GM18951 (cell line): ENCODE results near the gene MORN2.

Experiments
- POLR2A ChIP-seq: IDR thresholded peaks from 4 replicates; pipeline ENCODE4 v1.6.1; 2011; ENCODE audit warnings: mild to moderate bottlenecking; ENCODE audit not compliant: insufficient read length, insufficient read depth; ENCODE audit errors: extremely low read depth
- in situ Hi-C: fragments of 300-500 bp; cut with MboI; formaldehyde crosslinking; loops from one replicate; pipeline ENCODE4 v1.12.0; 2022; ENCODE audit warnings: low sequenced_read_pairs, mixed read lengths, inconsistent platforms; ENCODE audit not compliant: unreplicated experiment

Gene MORN2

GRCh38 chr2:38873763-38874162, 2.0 kb upstream of the MORN2 start:
- TF ChIP-seq POLR2A, result no peak
- in situ Hi-C loops, result no loop called here

- no peak for TF ChIP-seq POLR2A
- in situ Hi-C loops, result no loop called here
Measured at GRCh38 chr2:38875227-38875575, 575 bp upstream of the MORN2 start.

DNA sequence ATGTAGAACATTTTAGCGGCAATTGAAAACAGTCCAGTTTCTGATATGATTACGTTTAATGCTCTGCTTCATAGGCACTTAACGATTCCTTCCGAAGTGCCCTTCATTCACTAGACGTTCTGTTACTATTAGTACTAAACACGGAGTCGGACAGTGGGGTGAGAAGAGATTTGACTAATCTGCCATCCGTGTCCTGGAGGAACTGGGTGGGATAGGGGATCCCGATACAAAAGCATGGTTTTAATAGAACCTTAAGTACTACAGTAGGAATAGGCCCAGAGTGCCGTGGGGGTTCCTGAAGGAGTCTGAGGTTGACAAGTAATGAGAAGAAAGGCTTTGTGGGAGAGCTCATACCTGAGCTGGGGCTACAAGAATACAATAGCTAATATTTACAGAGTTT, 631 bp downstream of the MORN2 start:
- in situ Hi-C loops, result no loop called here
- TF ChIP-seq POLR2A, result no peak

GRCh38 chr2:38886063-38886462, 10.3 kb downstream of the MORN2 start:
- no peak for TF ChIP-seq POLR2A
- in situ Hi-C loops, result no loop called here

DNA sequence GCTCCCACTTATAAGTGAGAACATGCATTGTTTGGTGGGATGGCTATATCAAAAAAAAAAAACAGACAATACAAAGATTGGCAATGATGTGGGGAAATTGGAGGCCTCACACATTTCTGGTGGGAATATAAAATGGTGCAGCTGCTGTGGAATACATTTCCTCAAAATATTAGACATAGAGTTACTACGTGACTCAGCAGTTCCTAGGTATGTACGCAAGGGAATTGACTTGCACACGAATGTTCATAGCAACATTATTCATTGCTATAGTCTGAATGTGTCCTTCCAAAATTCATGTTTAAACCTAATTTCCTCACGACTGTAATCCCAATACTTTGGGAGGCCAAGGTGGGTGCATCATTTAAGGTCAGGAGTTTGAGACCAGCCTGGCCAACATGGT, 11.6 kb downstream of the MORN2 start:
- in situ Hi-C loops, result no loop called here
- TF ChIP-seq POLR2A, result no peak

DNA sequence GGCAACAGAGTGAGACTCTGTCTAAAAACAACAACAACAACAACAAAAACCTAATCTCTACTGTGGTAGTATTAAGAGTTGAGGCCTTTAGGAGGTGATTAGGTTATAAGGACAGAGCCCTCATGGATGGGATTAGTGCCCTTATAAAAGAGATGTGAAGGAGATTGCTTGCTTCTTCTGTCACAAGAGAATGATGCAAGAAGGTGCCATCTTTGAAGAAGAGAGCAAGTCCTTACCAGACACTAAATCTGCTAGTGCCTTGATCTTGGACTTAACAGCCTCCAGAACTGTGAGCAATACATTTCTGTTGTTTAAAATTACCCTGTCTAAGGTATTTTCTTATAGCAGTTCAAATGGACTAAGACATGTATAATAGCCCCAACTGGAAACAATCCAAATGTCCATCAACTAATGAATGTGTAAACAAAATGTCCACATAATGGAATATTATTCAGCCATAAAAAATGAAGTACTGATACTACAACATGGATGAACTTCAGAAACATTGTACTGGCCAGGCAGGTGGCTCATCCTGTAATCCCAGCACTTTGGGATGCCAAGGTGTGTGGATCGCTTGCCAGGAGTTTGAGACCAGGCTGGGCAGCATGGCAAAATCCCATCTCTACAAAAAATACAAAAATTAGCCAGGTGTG, 12.3 kb downstream of the MORN2 start:
- no peak for TF ChIP-seq POLR2A
- in situ Hi-C loops, result no loop called here

DNA sequence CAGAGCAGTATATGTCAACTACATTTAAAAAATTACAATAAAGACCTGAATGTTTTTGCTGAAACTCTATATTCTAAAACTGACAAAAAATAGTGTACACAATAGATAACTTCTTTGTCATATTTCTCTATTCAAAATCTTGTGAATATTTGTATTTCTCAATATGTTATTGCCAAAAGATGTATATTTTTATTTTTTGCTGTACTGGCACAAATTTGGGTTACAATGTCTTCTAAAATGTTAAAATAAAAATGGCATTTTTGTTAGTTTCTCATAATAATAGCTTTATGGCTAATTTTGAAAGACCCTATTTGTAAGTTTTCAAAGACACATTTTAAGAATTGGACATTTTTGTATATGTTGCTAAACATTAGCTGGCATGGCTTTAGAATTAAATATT, 13.3 kb downstream of the MORN2 start:
- no peak for TF ChIP-seq POLR2A
- in situ Hi-C loops, result no loop called here

DNA sequence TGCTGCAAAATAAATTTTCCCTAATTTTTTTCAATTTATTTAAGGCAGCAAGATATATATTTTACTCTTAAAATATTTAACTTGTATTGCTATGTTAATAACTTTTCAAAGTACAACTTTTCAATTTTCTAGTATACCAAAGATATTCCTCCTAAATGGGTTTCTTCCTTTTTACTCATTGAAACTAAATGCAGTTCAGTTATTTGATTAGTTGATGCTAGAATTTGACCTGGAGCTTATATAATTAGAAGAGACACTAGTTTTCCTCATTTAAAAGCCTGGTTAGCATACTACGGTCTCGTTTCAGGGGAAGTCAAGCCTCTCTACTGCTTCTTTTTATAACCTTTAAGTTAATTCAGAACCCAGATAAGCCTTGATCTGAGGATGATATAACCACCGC, 13.8 kb downstream of the MORN2 start, which contains the start of gene ARHGEF33:
TSS of gene ARHGEF33 (plus strand) at position 301 of the 400 bp plus-strand sequence. CDS start 29,573 bp downstream, outside the sequence.
- no peak for TF ChIP-seq POLR2A
- in situ Hi-C loops, result no loop called here

DNA sequence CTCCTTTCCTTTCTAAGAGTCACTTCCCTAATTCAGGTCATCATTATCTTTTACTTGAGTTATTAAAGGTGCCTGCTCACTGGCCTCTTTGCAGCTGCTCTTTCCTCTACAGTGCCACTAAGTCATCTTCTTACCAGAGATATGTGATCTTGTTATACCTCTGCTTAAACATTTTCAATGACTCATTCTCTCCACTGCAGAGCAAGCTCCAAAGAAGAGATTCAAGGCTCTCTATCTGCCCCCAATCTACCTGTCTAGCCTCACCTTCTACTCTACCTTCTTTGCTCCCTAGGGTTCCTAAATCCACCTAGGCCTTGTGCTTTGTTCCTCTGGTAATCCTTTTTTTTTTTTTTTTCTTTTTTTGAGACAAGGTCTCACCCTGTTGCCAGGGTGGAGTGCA, 17.0 kb downstream of the MORN2 start:
- in situ Hi-C loops, result no loop called here
- no peak for TF ChIP-seq POLR2A

DNA sequence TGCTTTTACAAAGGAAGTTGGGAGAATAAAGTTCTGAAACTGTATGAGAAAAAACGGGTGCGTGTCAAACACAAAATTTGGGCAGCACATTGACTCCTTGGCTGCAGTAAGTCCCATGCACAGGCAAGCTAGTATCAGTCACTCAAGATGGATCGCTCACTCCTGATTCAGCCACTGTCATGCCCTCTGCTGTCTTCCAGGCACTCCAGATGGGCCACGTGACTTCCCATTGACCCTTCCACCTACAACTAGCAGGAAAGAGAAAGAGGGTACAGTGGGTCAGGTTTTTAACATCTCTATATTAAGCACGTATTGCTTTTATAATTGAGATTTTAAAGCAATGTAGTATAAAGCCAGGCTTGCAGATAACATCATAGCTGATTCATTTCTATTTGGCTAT, 22.5 kb downstream of the MORN2 start:
- TF ChIP-seq POLR2A, result no peak
- in situ Hi-C loops, result no loop called here

DNA sequence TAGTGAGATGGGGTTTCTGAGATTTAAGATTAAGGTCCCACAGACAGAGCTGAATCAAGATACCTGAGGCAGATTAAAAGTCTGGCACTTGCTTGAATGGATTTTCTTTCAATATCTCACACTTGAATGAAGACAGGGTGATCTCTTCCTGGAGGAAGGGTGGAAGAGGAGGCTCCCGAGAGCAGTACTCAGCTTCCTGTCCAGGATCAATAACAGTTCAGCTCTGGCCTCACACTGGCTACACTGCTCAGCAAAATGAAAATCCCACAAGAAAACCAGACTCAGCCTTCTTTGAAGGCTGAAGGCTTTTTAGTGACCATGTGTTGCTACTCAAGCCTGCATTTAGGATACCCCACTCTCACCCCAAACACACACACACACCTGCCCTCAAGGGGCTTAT, 24.9 kb downstream of the MORN2 start:
- no peak for TF ChIP-seq POLR2A
- in situ Hi-C loops, result no loop called here

DNA sequence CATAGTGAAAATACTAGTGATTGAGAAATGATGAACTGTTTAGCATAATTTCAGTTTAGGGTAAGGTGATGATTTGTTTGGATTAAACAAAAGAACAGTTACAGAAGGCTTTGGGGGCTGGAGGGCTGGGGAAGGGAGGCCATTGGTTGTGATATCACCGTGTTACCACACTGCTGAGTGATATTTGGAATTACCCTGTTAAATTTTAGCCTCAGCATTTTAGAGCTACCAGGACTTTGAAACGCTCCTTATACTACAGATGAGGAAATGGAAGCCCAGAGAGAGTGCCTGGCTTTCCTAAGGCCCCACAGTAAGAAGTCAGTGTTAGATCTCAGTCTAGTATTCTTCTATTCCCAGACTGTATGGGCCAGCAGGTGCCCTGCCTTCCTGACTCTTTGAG, 29.5 kb downstream of the MORN2 start:
- in situ Hi-C loops, result no loop called here
- TF ChIP-seq POLR2A, result no peak

GRCh38 chr2:38907242-38907641, 31.5 kb downstream of the MORN2 start:
- in situ Hi-C loops, result no loop called here
- TF ChIP-seq POLR2A, result no peak

- in situ Hi-C loops, result no loop called here
- no peak for TF ChIP-seq POLR2A
Measured at GRCh38 chr2:38907743-38908562, 32.2 kb downstream of the MORN2 start.

DNA sequence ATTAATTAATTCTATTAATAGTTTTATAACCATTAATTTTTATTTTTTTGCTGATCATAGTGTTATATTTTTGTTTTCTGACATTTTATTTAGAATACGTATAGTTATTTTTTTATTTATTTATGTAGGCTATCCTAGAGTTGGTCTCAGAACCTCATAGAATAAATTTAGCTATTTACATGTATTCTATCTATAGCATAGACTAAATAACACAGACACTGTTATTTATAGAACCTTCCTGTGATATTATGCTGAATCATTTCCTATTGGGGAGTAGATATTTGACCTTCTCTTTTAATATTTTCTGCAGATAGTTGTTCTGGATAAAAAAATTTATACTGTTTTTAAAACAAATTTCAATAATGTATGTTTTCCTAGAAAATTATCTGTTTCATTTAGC, 34.1 kb downstream of the MORN2 start:
- in situ Hi-C loops, result no loop called here
- TF ChIP-seq POLR2A, result no peak

DNA sequence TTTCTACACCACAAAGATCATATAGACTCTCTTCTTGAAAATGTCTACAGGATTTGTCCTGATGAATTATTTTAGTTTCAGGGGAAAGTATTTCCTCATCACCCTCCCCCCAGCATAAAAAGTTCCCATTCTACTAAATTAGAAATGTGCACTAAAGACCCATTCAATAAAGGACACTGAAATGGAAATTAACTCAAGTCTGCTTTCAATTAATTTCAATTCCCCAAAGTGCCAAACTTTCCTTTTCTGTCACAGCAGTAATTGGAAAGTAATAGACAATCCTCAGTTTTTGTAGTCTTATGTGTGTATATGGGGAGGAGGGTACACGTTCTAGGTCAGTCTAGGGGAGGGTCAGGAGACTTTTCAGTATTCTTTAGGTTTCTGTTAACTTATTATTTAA, 35.4 kb downstream of the MORN2 start:
- no peak for TF ChIP-seq POLR2A
- in situ Hi-C loops, result no loop called here
